ENCODE data around the gene SPA17.
A peak's percentile ranks its signal among the peaks of the same experiment; 100 is the strongest.

Gene SPA17

DNA sequence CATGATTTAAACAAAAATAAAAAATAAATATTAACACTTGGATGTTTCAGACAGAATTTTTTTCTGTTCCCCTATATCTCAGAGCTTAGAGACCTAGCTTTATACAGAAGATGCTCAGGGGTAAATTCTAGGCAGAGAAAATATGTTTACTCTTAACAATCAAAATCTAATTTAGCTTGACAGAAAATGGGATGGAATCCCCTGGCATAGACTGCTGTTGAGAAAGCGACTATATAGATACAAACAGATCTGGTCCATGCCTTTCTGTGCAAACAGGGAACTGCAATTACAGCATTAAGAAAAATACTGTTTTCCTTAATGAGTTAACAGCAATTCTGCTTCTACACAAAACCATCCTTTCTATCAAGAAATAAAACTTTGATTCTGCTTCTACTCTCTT is 14.7 kb upstream of the SPA17 start:
- TF ChIP-seq, protein P1, sequence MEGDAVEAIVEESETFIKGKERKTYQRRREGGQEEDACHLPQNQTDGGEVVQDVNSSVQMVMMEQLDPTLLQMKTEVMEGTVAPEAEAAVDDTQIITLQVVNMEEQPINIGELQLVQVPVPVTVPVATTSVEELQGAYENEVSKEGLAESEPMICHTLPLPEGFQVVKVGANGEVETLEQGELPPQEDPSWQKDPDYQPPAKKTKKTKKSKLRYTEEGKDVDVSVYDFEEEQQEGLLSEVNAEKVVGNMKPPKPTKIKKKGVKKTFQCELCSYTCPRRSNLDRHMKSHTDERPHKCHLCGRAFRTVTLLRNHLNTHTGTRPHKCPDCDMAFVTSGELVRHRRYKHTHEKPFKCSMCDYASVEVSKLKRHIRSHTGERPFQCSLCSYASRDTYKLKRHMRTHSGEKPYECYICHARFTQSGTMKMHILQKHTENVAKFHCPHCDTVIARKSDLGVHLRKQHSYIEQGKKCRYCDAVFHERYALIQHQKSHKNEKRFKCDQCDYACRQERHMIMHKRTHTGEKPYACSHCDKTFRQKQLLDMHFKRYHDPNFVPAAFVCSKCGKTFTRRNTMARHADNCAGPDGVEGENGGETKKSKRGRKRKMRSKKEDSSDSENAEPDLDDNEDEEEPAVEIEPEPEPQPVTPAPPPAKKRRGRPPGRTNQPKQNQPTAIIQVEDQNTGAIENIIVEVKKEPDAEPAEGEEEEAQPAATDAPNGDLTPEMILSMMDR (IDR thresholded peaks at IDR 0.05; ENCODE audit: low read depth, low read length, missing control alignments) = no peak
- no peak for DNase-seq (ENCODE audit: extremely low read depth, low read depth)

DNA sequence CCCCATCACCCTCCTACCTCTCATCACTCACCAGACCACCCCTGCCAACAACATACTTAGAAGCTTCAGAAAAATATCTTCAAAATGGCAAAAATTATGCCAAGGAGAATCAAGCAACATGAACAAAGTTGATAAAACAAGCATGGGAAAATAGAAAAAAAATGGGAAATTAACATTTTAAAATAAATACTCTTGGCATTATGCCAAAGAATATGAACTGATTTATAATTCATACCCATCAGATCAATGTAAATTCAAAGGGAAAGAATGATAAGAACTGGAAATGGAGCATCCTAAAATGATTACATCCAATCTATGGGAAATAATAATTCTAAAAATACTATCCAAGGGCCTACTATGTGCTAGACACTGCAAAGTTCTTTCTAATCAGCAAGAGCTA is 12.2 kb upstream of the SPA17 start:
- DNase-seq (ENCODE audit: extremely low read depth, low read depth) = no peak
- H3K4me3 ChIP-seq (replicated peaks; ENCODE audit: low read depth, low read length) = no peak overlapping the region
- TF ChIP-seq, protein P1 (IDR thresholded peaks at IDR 0.05; ENCODE audit: low read depth, low read length, missing control alignments) = no peak

More for the DNA sequence above, 14.7 kb upstream of the SPA17 start:
- no peak overlapping the region for H3K4me3 ChIP-seq (replicated peaks; ENCODE audit: low read depth, low read length)

DNA sequence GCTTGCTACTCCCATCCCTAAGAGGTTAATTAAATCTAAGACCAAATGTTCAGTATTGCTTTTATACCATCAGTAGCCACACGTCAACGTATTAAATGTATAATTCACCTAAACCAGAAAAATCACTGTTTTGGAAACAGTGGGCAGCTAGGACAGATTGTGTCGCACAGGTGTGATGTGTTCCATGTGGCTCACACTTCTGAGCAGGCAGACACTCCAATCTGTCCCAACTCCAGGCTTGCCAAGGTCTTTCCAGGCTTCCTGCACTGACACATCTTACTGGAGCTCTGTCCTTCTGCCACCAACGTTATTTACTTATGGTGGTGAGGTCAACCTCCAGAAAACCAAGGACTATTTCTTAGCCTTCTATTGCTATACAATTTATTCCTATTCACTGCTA is 11.6 kb upstream of the SPA17 start:
- TF ChIP-seq, protein P1 (IDR thresholded peaks at IDR 0.05; ENCODE audit: low read depth, low read length, missing control alignments) = no peak
- H3K4me3 ChIP-seq (replicated peaks; ENCODE audit: low read depth, low read length) = no peak overlapping the region
- no peak for DNase-seq (ENCODE audit: extremely low read depth, low read depth)

DNA sequence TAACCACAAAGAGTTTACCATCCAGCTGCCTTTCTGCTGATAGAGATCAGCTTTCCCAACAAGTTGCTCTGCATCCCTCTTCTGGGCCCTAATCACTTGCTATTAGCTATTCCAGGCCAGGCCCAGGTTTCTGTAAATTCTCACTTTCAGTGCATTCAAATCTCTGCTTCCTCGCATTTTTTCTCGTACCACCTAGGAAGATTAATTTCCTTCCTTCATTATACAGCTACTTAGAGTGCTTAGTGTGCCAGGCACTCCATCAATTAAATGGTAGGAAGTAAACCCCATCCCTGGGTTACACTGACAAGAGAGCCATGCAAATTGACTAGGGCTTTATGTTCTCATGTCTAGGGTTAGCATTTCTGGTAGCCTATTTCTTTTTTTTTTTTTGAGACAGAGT is 9.8 kb upstream of the SPA17 start:
- TF ChIP-seq, protein P1 (IDR thresholded peaks at IDR 0.05; ENCODE audit: low read depth, low read length, missing control alignments) = no peak
- no peak overlapping the region for H3K4me3 ChIP-seq (replicated peaks; ENCODE audit: low read depth, low read length)
- DNase-seq (ENCODE audit: extremely low read depth, low read depth) = no peak

DNA sequence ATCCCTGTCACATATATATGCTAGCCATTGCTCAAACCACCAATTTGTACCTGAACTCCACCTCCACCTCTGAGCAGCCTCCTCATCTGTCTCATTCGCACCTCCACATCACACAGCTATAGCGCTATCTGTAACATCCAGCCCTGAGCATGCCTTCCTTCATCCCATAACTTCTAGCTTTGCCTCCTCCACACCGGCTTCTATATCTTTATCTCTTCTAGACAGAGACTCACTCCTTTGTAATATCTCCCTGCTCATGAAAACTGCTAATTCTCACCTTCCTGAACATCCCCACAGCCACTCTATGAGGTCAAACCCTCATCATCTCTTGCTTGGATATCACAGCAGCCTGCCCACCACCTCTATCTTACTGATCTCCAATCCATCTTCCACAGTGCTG is 6.1 kb upstream of the SPA17 start:
- TF ChIP-seq, protein P1 (IDR thresholded peaks at IDR 0.05; ENCODE audit: low read depth, low read length, missing control alignments) = no peak
- H3K4me3 ChIP-seq (replicated peaks; ENCODE audit: low read depth, low read length) = no peak overlapping the region
- DNase-seq (ENCODE audit: extremely low read depth, low read depth) = no peak

DNA sequence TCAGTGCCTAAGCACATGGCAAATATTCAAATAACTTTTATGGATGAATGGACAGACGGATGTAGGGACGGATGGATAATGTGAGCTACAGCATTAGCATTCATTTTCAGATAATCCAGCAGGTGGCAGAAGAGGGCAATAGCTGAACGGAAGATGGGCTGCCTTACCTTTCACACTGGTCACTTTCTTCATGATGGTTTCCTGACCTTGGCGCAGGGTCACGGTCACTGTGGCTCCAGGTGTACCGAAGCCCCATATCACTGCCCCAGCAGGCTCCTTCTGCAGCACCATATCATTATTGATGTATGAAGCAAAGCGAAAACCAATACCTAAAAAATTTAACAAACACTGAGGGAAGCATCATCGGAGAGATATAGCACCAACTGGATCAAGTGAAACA is 4.5 kb upstream of the SPA17 start:
- TF ChIP-seq, protein P1 (IDR thresholded peaks at IDR 0.05; ENCODE audit: low read depth, low read length, missing control alignments) = peak; percentile 47
- DNase-seq (ENCODE audit: extremely low read depth, low read depth) = peak; percentile 44
- H3K4me3 ChIP-seq (replicated peaks; ENCODE audit: low read depth, low read length) = no peak overlapping the region

DNA sequence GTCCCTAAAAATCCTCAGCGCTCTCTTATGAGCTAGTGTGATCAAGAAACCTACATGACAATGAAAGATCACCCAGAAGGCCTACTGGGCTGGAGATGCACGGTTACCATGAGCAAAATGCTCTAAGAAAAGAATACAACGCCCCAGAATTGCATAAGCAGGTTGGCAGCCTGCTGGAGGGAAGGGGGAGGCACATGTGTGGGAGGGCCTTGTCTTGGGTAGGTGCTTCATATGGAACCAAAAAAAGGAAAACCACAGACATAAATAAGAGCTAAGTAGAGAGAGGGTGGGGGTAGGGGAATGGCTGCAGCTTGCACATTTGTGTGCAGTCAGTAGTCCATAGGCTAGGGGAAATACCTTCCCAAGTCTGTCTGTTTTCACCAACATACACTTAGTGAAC is 3.0 kb upstream of the SPA17 start:
- TF ChIP-seq, protein P1 (IDR thresholded peaks at IDR 0.05; ENCODE audit: low read depth, low read length, missing control alignments) = no peak
- DNase-seq (ENCODE audit: extremely low read depth, low read depth) = no peak

More for the DNA sequence above, 3.0 kb upstream of the SPA17 start:
- H3K4me3 ChIP-seq (replicated peaks; ENCODE audit: low read depth, low read length) = no peak overlapping the region
